Sigmoid colon (tissue), 7 donors: ENCODE measurements around the gene HNRNPA1L2. TPM values are rescaled to one million over a fixed set of nuclear protein-coding genes. Genes with fewer than 3 reads are reported as not detected.
"Not testable (repeated sequence)": the region's sequence is repeated elsewhere in the genome, so short reads cannot be mapped to it uniquely, and the experiment has no call there.

Experiments used
- DNase-seq: peaks from one replicate; pipeline ENCODE4 v3.0.0-alpha.2; 2019
- H3K27ac ChIP-seq, 4 donors: fragments of 200-600 bp; sonication (generic); one replicate each; pipeline ENCODE4 v1.5.1; 2016 to 2019; ENCODE audit warnings: mild to moderate bottlenecking in 1 of 4
- H3K27me3 ChIP-seq, 3 donors: fragments of 200-600 bp; sonication (generic); one replicate each; pipeline ENCODE4 v1.5.1; 2019; ENCODE audit warnings: mild to moderate bottlenecking in 1 of 3
- H3K36me3 ChIP-seq, 4 donors: fragments of 200-600 bp; sonication (generic); one replicate each; pipeline ENCODE4 v1.5.1; 2016 to 2019
- H3K4me1 ChIP-seq, 4 donors: fragments of 200-600 bp; sonication (generic); one replicate each; pipeline ENCODE4 v1.5.1; 2017 to 2019
- H3K4me3 ChIP-seq, 4 donors: fragments of 200-600 bp; sonication (generic); one replicate each; pipeline ENCODE4 v1.5.1; 2017 to 2019; ENCODE audit warnings: mild to moderate bottlenecking in 2 of 4, moderate library complexity in 1 of 4
- H3K9me3 ChIP-seq, 4 donors: fragments of 200-600 bp in 3 of 4; sonication (generic) in 3 of 4; one replicate each; pipeline versions ENCODE4 v1.5.1 to v1.6.1; 2013 to 2019
- CTCF ChIP-seq, 4 experiments: fragments of 450-650 bp in 3 of 4; fragments of 200-600 bp in 1 of 4; IDR thresholded peaks; one replicate each; pipeline ENCODE4 v1.5.1; 2016 to 2019; ENCODE audit warnings: antibody characterized with exemption in 4 of 4, mild to moderate bottlenecking in 3 of 4, moderate library complexity in 2 of 4
- EP300 ChIP-seq, 4 donors: sonication (generic); formaldehyde crosslinking; IDR thresholded peaks; one replicate each; pipeline ENCODE4 v1.6.1; 2017; ENCODE audit warnings: antibody characterized with exemption in 4 of 4
- POLR2A ChIP-seq, 2 donors: fragments of 450-650 bp; IDR thresholded peaks; one replicate each; pipeline ENCODE4 v1.6.1; 2016; ENCODE audit warnings: antibody characterized with exemption in 2 of 2, mild to moderate bottlenecking in 2 of 2, moderate library complexity in 2 of 2
- POLR2AphosphoS5 ChIP-seq, 4 donors: sonication (generic); formaldehyde crosslinking; IDR thresholded peaks; one replicate each; pipeline ENCODE4 v1.6.1; 2017; ENCODE audit warnings: antibody characterized with exemption in 4 of 4
- WGBS, 2 donors: extraction: QIAGEN DNeasy Blood & Tissue Kit; methylation state at CpG; one replicate each; pipeline ENCODE4 v1.1.7; 2013; 5-methylcytosine and 5-hydroxymethylcytosine counted together
- intact Hi-C: fragments of 100-400 bp; cut with DNase I; formaldehyde crosslinking; loops from one replicate; pipeline ENCODE4 v1.15.1; 2023
- polyA plus RNA-seq, 3 donors: library from polyadenylated mRNA; stranded (reverse); fragments of 200-250 nt; gene quantifications; one replicate each; pipeline ENCODE4 v1.2.3, GENCODE V29; 2013
- total RNA-seq, 4 donors: library from RNA; depleted of rRNA; stranded (reverse); fragments of >200 nt; gene quantifications; one replicate each; pipeline ENCODE4 v1.1.0, GENCODE V29; 2016
- donor health status: healthy with polysubstance abuse.
- donor health status: Bipolar disorder and iron deficiency.
- donor health status: healthy.

HNRNPA1L2 gene
- total and polyA plus RNA-seq, 7 donors = 0.95 to 6.2 (median 3.6) TPM

- Histone ChIP-seq H3K27ac (peak overlapping the region; percentile 72 to 86 (median 82)), H3K36me3 (no peaks in the 10 kb centered on the region), H3K4me1 (peaks cover 0 to 11% (median 9%) of the 10 kb centered on the region in 4 donors), H3K9me3 (no peaks in the 10 kb centered on the region), H3K27me3 (no peaks in the 10 kb centered on the region), H3K4me3 (peak overlapping the region; percentile 55 to 75 (median 66))
- no peak for DNase-seq
- intact Hi-C loops = loop anchor here (2.0 kb wide), 1 partner anchor 53 kb away; the partner anchor contains the start of gene SUGT1
- no peak for TF ChIP-seq POLR2AphosphoS5 (IDR thresholded peaks at IDR 0.05)
- no peak for TF ChIP-seq EP300 (IDR thresholded peaks at IDR 0.05)
- no peak for TF ChIP-seq CTCF (IDR thresholded peaks at IDR 0.05)
- TF ChIP-seq POLR2A (IDR thresholded peaks at IDR 0.05) = no peak
- 4 to 20% methylated on average over 73 of the region's 73 CpGs for WGBS, 2 donors
Observed at GRCh38 chr13:52599848-52600603, 42.2 kb upstream of the HNRNPA1L2 start.

DNA sequence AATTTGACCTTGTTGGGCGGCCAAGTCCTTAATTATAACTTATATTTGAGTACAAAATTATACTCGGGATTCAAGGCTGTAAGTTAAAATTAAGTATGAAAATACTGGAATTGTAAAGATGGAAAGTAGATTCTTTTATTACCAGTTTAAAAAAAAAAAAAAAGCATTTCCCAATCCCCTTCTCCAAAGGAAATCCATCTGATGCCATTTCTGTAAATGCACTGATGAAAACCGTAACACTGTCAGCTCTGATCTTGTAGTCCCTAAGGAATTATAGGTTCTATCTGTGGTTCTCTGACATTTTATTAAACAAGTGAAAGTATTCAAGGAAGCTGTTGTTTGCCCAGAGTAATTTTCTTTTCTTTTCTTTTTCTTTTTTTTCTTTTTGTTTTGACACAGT, 41.6 kb upstream of the HNRNPA1L2 start:
- WGBS, 2 donors = 73 to 74% methylated on average over 3 of the region's 3 CpGs
- Histone ChIP-seq H3K9me3 (no peaks in the 10 kb centered on the region), H3K27ac (peak overlapping the region; percentile 72 to 86 (median 82)), H3K4me1 (peaks cover 0 to 11% (median 9%) of the 10 kb centered on the region in 4 donors), H3K4me3 (peak overlapping the region; percentile 55 to 75 (median 66)), H3K36me3 (no peaks in the 10 kb centered on the region), H3K27me3 (no peaks in the 10 kb centered on the region)
- no peak for DNase-seq
- intact Hi-C loops = no loop called here
- TF ChIP-seq EP300 (IDR thresholded peaks at IDR 0.05) (no peak), CTCF (IDR thresholded peaks at IDR 0.05) (no peak), POLR2AphosphoS5 (IDR thresholded peaks at IDR 0.05) (no peak), POLR2A (IDR thresholded peaks at IDR 0.05) (no peak)

GRCh38 chr13:52603316-52603715, 38.9 kb upstream of the HNRNPA1L2 start:
- H3K36me3 ChIP-seq, H3K27me3 ChIP-seq, DNase-seq, H3K4me3 ChIP-seq, intact Hi-C loops, H3K9me3 ChIP-seq, H3K27ac ChIP-seq: not testable (repeated sequence)
- WGBS, 2 donors = 73 to 86% methylated on average over 2 of the region's 4 CpGs
- H3K4me1 ChIP-seq = peaks cover 0 to 11% (median 9%) of the 10 kb centered on the region in 4 donors

DNA sequence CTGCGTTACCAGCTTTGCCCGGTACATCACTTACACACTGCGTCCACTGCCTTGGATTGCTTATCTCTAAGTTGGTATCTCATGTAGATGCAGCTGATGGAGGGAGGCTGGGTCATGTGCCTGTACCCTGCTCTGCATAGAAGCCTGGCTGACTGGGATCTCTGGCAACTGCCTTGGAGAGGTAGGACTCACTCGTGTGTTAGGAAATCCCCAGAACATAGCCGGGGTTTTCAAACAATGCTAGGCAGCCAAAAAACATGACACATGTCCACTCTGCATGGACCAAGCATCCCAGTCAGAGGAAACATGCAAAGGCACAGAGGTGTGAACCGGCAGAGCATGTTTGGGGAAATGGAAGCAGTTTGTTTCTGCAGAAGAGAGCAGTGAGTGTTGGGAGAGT, 36.1 kb upstream of the HNRNPA1L2 start:
- H3K4me1 ChIP-seq, intact Hi-C loops, H3K4me3 ChIP-seq, H3K27ac ChIP-seq, H3K36me3 ChIP-seq, H3K27me3 ChIP-seq, DNase-seq, H3K9me3 ChIP-seq: not testable (repeated sequence)
- WGBS, 2 donors = 83 to 85% methylated on average over 6 of the region's 6 CpGs

DNA sequence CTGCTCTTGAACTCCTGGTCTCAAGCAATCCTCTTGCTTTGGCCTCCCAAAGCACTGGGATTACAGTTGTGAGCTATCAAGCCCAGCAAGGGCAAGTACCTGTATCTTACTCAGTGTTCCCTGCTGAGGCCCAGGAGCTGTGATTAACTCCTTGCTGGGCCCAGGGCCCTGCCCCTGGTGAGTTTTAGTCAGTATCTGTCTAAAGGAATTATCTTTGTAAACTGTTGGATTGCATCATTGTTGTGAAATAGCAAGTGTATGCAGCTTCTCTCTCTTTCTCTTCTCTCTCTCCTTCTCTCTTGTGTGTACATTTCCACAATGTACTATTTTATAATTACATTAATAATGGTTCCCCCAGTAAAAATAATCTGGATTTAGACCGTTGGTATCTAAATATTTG, 35.4 kb upstream of the HNRNPA1L2 start:
- H3K4me3 ChIP-seq, H3K27me3 ChIP-seq, H3K9me3 ChIP-seq, DNase-seq, H3K27ac ChIP-seq, H3K36me3 ChIP-seq, intact Hi-C loops, H3K4me1 ChIP-seq: not testable (repeated sequence)
- WGBS, 2 donors = 46 to 72% methylated on average over 1 of the region's 1 CpG

DNA sequence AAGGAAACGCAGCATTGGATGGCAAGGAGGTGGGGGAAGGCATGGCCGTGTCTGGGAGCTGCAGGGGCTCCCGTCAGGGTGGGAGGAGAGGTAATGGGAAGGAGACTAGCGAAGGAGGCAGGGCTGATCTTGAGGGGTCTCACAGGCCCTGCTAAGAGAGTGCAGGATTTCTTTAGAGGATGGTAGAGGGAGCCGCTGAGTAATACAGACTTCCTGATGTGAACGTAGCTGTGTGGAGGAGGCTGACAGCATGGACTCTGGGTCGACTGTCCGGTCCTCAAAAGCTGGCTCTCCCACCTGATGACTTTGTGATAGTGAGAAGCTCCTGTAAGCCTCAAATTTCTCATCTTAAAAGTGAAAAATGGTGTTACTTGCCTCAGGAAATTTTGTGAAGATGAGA, 34.0 kb upstream of the HNRNPA1L2 start:
- DNase-seq, H3K4me3 ChIP-seq, intact Hi-C loops, H3K36me3 ChIP-seq, H3K4me1 ChIP-seq, H3K27me3 ChIP-seq, H3K9me3 ChIP-seq, H3K27ac ChIP-seq: not testable (repeated sequence)
- WGBS, 2 donors = 44 to 52% methylated on average over 8 of the region's 8 CpGs

GRCh38 chr13:52609013-52609606, 33.1 kb upstream of the HNRNPA1L2 start:
- H3K27ac ChIP-seq, H3K9me3 ChIP-seq, H3K4me3 ChIP-seq, H3K36me3 ChIP-seq, H3K4me1 ChIP-seq, DNase-seq, intact Hi-C loops, H3K27me3 ChIP-seq: not testable (repeated sequence)
- 41 to 65% methylated on average over 10 of the region's 10 CpGs for WGBS, 2 donors
- peak in 2 of 4 experiments; percentile 21 to 22 for TF ChIP-seq CTCF (IDR thresholded peaks at IDR 0.05)

DNA sequence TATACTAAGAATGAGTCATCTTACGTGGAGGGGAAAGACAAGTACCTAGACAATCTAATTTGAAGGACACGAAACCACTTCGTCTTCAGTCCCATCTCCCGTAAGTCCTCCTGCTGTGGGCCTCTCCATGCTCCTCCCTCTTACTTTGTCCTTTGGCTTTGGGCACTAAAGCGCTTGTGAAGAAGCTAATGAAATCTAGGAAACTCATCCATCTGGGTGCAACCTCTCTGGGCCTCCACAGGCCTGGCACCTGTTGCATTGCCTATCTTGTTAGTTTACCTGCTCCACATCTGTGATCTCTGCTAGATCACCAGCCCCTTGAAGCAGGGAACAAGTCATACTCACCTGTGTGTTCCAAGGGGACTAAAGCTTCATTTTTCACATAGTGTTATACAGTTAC, 32.1 kb upstream of the HNRNPA1L2 start:
- 86 to 91% methylated on average over 5 of the region's 5 CpGs for WGBS, 2 donors
- H3K36me3 ChIP-seq, H3K27me3 ChIP-seq, H3K4me3 ChIP-seq, intact Hi-C loops, H3K9me3 ChIP-seq, H3K4me1 ChIP-seq, H3K27ac ChIP-seq, DNase-seq: not testable (repeated sequence)
